Parathyroid adenoma (tissue), 2 donors: ENCODE data around the gene NCOA7.
A peak's percentile ranks its signal among the peaks of the same experiment; 100 is the strongest.

ENCODE experiments used
- H2AFZ ChIP-seq: fragments of 300-600 bp; sonication (generic); one replicate; pipeline ENCODE4 v1.7.0; 2017; ENCODE audit warnings: antibody characterized with exemption, mild to moderate bottlenecking
- H3K27ac ChIP-seq: fragments of 300-600 bp; sonication (generic); one replicate; pipeline ENCODE4 v1.7.0; 2017
- H3K27me3 ChIP-seq: fragments of 300-600 bp; sonication (generic); one replicate; pipeline ENCODE4 v1.7.0; 2017; ENCODE audit warnings: low read length; ENCODE audit not compliant: control insufficient read depth, insufficient read depth
- H3K36me3 ChIP-seq: fragments of 300-600 bp; sonication (generic); one replicate; pipeline ENCODE4 v1.7.0; 2017; ENCODE audit warnings: low read length; ENCODE audit not compliant: control insufficient read depth, insufficient read depth
- H3K4me1 ChIP-seq: fragments of 300-600 bp; sonication (generic); one replicate; pipeline ENCODE4 v1.7.0; 2017; ENCODE audit warnings: control low read depth
- H3K4me2 ChIP-seq: fragments of 300-600 bp; sonication (generic); one replicate; pipeline ENCODE4 v1.7.0; 2017; ENCODE audit warnings: low read length
- H3K4me3 ChIP-seq: fragments of 300-600 bp; sonication (generic); one replicate; pipeline ENCODE4 v1.7.0; 2017; ENCODE audit warnings: low read depth, low read length
- H3K79me2 ChIP-seq: fragments of 300-600 bp; sonication (generic); one replicate; pipeline ENCODE4 v1.7.0; 2017; ENCODE audit warnings: control low read depth
- H3K9ac ChIP-seq: fragments of 300-600 bp; sonication (generic); one replicate; pipeline ENCODE4 v1.7.0; 2017; ENCODE audit warnings: mild to moderate bottlenecking
- H3K9me3 ChIP-seq: fragments of 300-600 bp; sonication (generic); one replicate; pipeline ENCODE4 v1.7.0; 2017; ENCODE audit warnings: low read length; ENCODE audit not compliant: control insufficient read depth
- CTCF ChIP-seq: fragments of 300-600 bp; sonication (generic); IDR thresholded peaks from one replicate; pipeline ENCODE4 v1.7.0; 2017; ENCODE audit warnings: antibody characterized with exemption, mild to moderate bottlenecking
- donor health status: primary hyperparathyroidism.

NCOA7 gene

GRCh38 chr6:125943528-125944433 is 153.0 kb downstream of the NCOA7 start:
- no peaks in the 10 kb centered on the region for H3K4me1 ChIP-seq

GRCh38 chr6:125944434-125944816 is 153.7 kb downstream of the NCOA7 start:
- Histone ChIP-seq H3K9me3 (no peaks in the 10 kb centered on the region), H3K9ac (no peak overlapping the region), H3K4me3 (no peak overlapping the region), H3K36me3 (no peaks in the 10 kb centered on the region), H3K27ac (no peak overlapping the region), H2AFZ (no peak overlapping the region), H3K4me1 (no peaks in the 10 kb centered on the region), H3K79me2 (no peaks in the 10 kb centered on the region), H3K27me3 (no peaks in the 10 kb centered on the region), H3K4me2 (no peak overlapping the region)
- no peak for TF ChIP-seq CTCF

More at GRCh38 chr6:125943528-125944433, 153.0 kb downstream of the NCOA7 start:
- TF ChIP-seq CTCF = no peak
- H3K27me3 ChIP-seq = no peaks in the 10 kb centered on the region
- H3K79me2 ChIP-seq = no peaks in the 10 kb centered on the region
- H3K9me3 ChIP-seq = no peaks in the 10 kb centered on the region
- no peaks in the 10 kb centered on the region for H3K36me3 ChIP-seq
- H3K4me3 ChIP-seq = no peak overlapping the region
- no peak overlapping the region for H3K9ac ChIP-seq
- H3K4me2 ChIP-seq = no peak overlapping the region
- no peak overlapping the region for H3K27ac ChIP-seq
- no peak overlapping the region for H2AFZ ChIP-seq

- no peak overlapping the region for H3K4me3 ChIP-seq
- no peak overlapping the region for H3K27ac ChIP-seq
- no peak for TF ChIP-seq CTCF
- H3K27me3 ChIP-seq = no peaks in the 10 kb centered on the region
- H3K9me3 ChIP-seq = no peaks in the 10 kb centered on the region
- H3K79me2 ChIP-seq = no peaks in the 10 kb centered on the region
- H3K9ac ChIP-seq = no peak overlapping the region
- H2AFZ ChIP-seq = no peak overlapping the region
- H3K36me3 ChIP-seq = no peaks in the 10 kb centered on the region
- no peaks in the 10 kb centered on the region for H3K4me1 ChIP-seq
- H3K4me2 ChIP-seq = no peak overlapping the region
Observed at GRCh38 chr6:125944896-125945295, 154.1 kb downstream of the NCOA7 start.

GRCh38 chr6:125945378-125946141 is 154.8 kb downstream of the NCOA7 start:
- Histone ChIP-seq H3K27ac (peak overlapping the region; percentile 27), H3K9ac (no peak overlapping the region), H3K79me2 (no peaks in the 10 kb centered on the region), H2AFZ (peak overlapping the region; percentile 51), H3K36me3 (no peaks in the 10 kb centered on the region), H3K4me2 (no peak overlapping the region), H3K4me3 (no peak overlapping the region), H3K4me1 (no peaks in the 10 kb centered on the region), H3K27me3 (no peaks in the 10 kb centered on the region), H3K9me3 (no peaks in the 10 kb centered on the region)
- TF ChIP-seq CTCF = no peak
